Stimulated activated CD8-positive, alpha-beta memory T cell treated with anti-CD3 and anti-CD28 coated beads, Interleukin-4, amount 100 ng/mL, for 1 hour (primary cell): ENCODE data around the gene ALDH1L1.

Experiments used
- DNase-seq, 2 donors: peaks; one replicate each; pipeline ENCODE4 v3.0.0-alpha.2; 2020; ENCODE audit warnings: low read depth in 2 of 2, low spot score in 1 of 2

The ALDH1L1 gene

GRCh38 chr3:126180477-126181397 lies at the start of gene ALDH1L1:
TSS of gene ALDH1L1 (minus strand) at chr3:126180586. CDS start at chr3:126160979, 19,607 bp downstream.
- DNase-seq, result no peak

GRCh38 chr3:126226374-126226773 lies 46.0 kb upstream of the ALDH1L1 start:
- DNase-seq, result no peak

- no peak for DNase-seq
Measured at GRCh38 chr3:126216416-126216815, 36.0 kb upstream of the ALDH1L1 start.

GRCh38 chr3:126213379-126214028 lies 33.1 kb upstream of the ALDH1L1 start:
- no peak for DNase-seq

GRCh38 chr3:126212620-126213378 lies 32.4 kb upstream of the ALDH1L1 start:
- DNase-seq, result no peak

- DNase-seq, result no peak
Measured at GRCh38 chr3:126212250-126212619, 31.8 kb upstream of the ALDH1L1 start.

GRCh38 chr3:126211569-126211968 lies 31.2 kb upstream of the ALDH1L1 start:
- no peak for DNase-seq

- no peak for DNase-seq
Measured at GRCh38 chr3:126210606-126211005, 30.2 kb upstream of the ALDH1L1 start.

- no peak for DNase-seq
Measured at GRCh38 chr3:126209741-126210140, 29.4 kb upstream of the ALDH1L1 start.

- no peak for DNase-seq
Measured at GRCh38 chr3:126208606-126209256, 28.3 kb upstream of the ALDH1L1 start.

GRCh38 chr3:126208182-126208581 lies 27.8 kb upstream of the ALDH1L1 start:
- no peak for DNase-seq

- DNase-seq, result no peak
Measured at GRCh38 chr3:126207166-126207565, 26.8 kb upstream of the ALDH1L1 start.

- DNase-seq, result no peak
Measured at GRCh38 chr3:126205717-126206655, 25.6 kb upstream of the ALDH1L1 start.

GRCh38 chr3:126202680-126203079 lies 22.3 kb upstream of the ALDH1L1 start:
- DNase-seq, result no peak

GRCh38 chr3:126202276-126202675 lies 21.9 kb upstream of the ALDH1L1 start:
- no peak for DNase-seq

- DNase-seq, result no peak
Measured at GRCh38 chr3:126201168-126201567, 20.8 kb upstream of the ALDH1L1 start.

- DNase-seq, result no peak
Measured at GRCh38 chr3:126200534-126200933, 20.1 kb upstream of the ALDH1L1 start.

- no peak for DNase-seq
Measured at GRCh38 chr3:126199256-126199655, 18.9 kb upstream of the ALDH1L1 start.

- peak in 1 of 2 donors; percentile 10 for DNase-seq
Measured at GRCh38 chr3:126197854-126198584, 17.6 kb upstream of the ALDH1L1 start.
